HFF-Myc (cell line): ENCODE results near the gene SUPT20H.

Source experiments
- DNase-seq: peaks from one replicate; pipeline ENCODE4 v3.0.0-alpha.2; 2011; ENCODE audit warnings: low read depth; ENCODE audit errors: extremely low read depth
- H3K4me3 ChIP-seq: replicated peaks from 2 replicates; pipeline ENCODE4 v1.5.1; 2011; ENCODE audit warnings: low read depth, mild to moderate bottlenecking, control low read depth, low read length
- TF ChIP-seq, protein P1 (sequence below): IDR thresholded peaks from 2 replicates; pipeline ENCODE4 v1.5.1; 2012; ENCODE audit warnings: mild to moderate bottlenecking, low read depth, low read length, control low read depth; ENCODE audit errors: missing control alignments

The SUPT20H gene

DNA sequence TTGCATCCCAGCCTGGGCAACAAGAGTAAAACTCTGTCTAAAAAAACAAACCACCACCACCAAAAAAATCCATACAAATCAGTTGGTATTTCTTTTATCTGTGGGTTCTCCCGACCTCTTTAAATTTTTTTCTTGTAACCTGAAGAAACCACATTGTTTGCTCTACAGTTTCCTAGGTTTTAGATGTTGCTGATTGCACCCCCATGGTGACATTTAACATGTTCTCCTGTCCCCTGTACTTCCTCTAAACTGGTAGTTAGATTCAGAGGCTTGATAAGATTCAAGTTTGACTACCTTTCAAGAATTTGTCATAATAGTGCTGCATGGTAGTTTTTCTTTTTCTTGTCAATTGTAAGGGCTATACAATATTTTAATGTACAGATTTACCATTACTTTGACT lies 84.3 kb downstream of the SUPT20H start:
- no peak for DNase-seq
- TF ChIP-seq, protein P1, sequence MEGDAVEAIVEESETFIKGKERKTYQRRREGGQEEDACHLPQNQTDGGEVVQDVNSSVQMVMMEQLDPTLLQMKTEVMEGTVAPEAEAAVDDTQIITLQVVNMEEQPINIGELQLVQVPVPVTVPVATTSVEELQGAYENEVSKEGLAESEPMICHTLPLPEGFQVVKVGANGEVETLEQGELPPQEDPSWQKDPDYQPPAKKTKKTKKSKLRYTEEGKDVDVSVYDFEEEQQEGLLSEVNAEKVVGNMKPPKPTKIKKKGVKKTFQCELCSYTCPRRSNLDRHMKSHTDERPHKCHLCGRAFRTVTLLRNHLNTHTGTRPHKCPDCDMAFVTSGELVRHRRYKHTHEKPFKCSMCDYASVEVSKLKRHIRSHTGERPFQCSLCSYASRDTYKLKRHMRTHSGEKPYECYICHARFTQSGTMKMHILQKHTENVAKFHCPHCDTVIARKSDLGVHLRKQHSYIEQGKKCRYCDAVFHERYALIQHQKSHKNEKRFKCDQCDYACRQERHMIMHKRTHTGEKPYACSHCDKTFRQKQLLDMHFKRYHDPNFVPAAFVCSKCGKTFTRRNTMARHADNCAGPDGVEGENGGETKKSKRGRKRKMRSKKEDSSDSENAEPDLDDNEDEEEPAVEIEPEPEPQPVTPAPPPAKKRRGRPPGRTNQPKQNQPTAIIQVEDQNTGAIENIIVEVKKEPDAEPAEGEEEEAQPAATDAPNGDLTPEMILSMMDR = no peak
- no peak overlapping the region for H3K4me3 ChIP-seq

DNA sequence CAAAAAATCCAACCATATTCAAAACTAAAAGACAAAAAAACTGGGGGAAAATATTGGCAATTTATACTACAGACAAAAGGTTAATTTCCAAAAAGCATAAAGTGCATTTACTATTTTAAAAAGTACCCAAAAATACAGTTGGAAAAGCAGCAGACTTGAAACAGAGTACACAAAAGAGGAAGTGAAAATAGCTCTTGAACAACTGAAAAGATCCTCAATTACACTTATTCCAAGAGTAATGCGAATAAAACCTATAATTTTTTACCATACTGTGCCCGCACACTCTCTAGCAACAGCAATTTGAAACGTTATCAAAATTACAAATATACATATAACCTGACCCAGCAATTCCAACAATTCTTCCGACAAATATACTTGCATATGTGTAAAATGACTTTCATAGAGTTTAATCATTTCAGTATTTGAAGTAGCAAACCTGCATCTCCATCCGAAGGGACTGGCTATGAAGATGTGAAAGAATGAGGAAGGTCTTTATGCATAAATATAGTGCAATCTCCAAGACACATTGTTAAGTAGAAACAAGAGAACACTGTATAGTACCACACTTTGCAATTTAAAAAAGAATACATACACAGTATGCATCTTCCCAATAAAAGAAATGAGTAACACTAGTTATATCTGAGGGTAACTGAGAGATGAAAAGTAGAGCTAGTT lies 85.7 kb downstream of the SUPT20H start:
- no peak for DNase-seq
- no peak overlapping the region for H3K4me3 ChIP-seq
- TF ChIP-seq, protein P1 = no peak

DNA sequence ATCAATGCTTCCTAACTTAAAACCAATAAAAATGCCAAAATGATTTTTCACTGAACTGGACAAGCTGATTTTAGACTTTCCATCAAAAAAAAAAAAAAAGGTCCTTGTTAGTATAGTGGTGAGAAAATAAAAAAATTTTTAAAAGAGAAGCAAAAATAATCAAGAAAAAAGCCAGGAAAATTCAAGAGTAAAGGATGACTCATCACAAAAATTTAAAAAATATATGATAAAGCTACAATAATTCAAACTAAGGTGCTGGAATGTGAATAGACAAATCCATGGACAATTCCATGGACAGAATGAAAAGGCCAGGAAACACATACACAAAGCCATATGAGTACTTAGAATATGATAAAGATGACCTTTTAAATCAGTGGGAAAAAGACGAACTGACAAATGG lies 86.5 kb downstream of the SUPT20H start:
- TF ChIP-seq, protein P1 = no peak

DNA sequence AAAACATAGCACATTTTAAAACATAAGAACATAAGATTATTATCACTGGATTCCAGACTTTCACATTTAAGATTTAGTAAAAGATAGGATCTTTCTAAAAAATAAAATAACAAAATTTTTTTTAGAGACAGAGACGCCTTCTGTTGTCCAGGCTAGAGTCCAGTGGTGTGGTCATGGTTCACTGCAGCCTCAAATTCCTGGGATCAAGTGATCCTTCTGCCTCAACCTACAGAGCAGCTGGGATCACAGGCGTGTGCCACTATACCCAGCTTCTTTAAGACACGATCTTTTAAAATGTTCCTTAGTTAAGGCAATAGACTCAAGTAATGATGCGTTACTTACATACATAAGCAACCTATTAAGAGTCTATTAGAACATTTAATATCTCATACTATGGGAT lies 93.1 kb downstream of the SUPT20H start:
- no peak for DNase-seq

More for the DNA sequence above, 86.5 kb downstream of the SUPT20H start:
- no peak for DNase-seq
- H3K4me3 ChIP-seq = no peak overlapping the region

DNA sequence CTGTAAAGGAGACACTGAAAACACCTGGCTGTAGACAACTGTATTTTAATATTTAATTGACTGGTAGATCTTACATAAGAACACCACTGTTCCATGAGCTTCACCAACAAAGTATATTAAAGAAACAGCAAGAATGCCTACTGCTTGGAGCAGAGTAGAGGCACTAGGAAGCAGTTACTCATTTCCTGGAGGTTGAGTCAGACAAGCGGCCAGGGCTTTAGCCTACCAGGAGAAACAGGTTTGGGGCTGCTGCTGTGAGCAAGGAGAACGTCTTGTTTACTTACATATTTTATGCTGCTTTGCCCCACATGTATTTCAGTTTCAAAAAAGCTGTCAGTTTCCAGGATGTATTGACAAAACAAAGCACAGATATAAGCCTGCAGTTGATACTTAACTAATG lies 93.7 kb downstream of the SUPT20H start:
- DNase-seq = peak; percentile 49
- H3K4me3 ChIP-seq = no peak overlapping the region
- TF ChIP-seq, protein P1 = no peak

More for the DNA sequence above, 93.1 kb downstream of the SUPT20H start:
- no peak overlapping the region for H3K4me3 ChIP-seq
- TF ChIP-seq, protein P1 = no peak

DNA sequence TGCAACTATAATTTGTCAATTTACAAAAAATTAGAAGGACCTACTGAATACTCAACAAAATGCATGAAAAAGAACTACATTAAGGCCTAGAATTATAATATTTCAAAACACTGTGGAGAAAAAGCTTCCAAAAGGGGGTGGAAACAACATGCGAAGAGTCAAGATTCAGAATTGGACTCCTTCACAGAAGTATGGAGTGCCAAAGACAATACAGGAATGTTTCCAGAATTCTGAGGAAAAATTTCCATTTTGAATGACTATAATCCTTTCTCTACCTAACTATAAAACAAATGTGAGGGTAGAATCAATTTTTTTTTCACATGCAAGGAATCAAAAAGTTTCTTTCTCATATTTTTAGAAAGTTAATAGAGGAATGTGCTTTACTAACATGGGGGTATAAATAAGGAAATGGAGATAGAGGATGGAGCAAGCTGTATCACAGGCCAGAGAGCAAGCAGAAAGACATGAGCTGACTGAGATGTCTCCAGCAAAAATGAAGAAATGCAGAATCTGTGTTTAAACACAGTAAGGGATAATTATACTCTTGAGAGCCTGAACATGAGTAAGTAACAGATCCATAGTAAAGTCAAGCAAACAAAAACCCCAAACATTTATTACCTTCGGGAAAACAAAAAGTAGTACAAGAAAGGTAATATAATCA lies 99.9 kb downstream of the SUPT20H start:
- no peak overlapping the region for H3K4me3 ChIP-seq
- no peak for DNase-seq
- TF ChIP-seq, protein P1 = no peak
